Cerebellar nuclear complex (tissue), 1 donor: ENCODE data around the gene TRMT10C.
A peak's percentile ranks its signal among the peaks of the same experiment; 100 is the strongest.
"Not testable (repeated sequence)": the region's sequence is repeated elsewhere in the genome, so short reads cannot be mapped to it uniquely, and the experiment has no call there.

Experiments
- DNase-seq, 2 experiments: peaks; one replicate each; lab custom pipeline; 2025; lab: John Stamatoyannopoulos, UW

Gene TRMT10C

DNA sequence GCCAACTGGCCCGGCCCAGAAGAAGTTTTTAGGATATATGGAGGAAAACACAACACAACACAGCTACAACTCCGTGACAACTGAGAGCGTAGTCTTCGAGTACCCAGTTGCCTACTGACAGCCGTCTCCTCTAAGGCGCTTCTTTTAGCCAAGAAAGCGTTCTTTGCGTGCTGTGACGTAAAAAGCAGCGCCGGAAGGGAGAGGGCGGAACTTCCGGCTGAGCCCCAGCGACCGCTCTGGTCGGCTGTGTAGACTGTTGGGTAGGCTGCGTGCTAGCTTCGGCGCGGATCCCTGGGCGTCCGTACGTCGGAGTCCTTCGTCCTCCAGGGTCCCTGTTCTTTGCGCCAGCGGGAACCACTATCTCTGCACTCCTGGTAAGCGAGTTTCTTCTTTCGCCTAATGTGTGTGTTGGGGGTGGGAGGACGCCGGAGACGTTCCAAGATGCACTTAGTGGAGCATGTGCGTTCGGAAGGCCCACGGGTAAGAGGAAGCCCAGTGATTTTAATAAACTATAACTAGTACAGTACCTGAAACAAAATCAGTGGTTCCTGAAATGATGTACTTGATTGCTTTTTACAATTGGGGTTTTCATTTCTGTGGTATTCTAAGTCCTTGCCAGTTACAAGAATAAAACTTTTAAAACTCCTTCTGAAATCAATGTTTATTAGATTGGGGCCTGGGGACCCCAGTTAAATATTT lies at the start of gene TRMT10C:
TSS of gene TRMT10C (plus strand) at position 239 of the 699 bp plus-strand sequence. CDS start 2,914 bp downstream, outside the sequence.
- peak; percentile 41 to 77 for DNase-seq

DNA sequence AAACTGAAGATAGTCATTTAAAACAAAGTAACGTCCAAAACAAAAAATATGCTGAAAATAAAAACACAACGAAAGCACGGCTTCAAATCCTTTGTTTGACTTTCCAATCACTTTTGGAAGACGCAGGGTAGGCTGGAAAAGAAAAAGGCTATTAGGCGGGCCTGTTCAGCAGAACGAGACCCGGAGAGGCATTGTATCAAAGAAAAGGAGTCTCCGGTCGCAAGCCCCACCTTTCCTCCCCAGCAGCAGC lies 49.3 kb upstream of the TRMT10C start:
- no peak for DNase-seq

DNA sequence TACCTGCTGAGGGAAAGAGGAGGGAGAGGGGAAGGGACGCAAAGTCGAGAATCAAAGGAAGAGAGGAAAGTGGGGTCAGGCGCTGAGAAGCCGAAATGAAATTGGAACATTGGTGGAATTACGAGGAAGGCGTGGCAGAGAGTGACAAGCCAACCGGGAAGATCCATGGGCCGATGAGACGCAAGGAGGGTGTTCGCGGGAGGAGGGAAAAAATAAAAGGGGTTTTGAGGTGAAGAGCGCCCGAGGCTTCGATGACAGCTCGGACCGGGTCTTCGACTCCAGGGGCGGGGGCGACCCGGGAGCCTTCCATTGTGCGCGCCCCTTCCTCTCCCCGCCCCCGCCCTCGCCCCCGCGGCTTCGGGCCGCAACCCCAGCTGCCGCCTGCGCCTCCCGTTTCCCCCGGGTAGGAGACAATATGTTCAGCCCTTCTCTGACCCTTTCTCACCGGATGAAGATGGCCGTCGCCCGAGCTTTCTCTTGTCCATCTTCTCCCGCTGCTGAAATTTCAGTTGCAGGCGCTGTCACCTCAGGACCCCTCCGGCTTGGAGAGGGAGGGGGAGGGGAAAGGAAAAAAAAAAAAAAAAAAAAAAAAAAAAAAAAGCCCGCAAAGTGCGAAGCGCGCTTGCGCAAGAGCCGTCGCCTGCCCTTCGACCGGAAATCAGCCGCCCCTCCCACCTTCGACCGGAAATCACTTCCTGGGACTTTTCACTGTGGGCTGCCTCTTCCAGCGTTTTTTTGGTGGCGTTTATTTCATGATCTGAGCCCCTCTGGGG lies 48.8 kb upstream of the TRMT10C start, which contains the start of gene SENP7:
TSS of gene SENP7 (minus strand) at position 567 of the 773 bp plus-strand sequence. CDS start at position 485, 82 bp downstream.
- peak; percentile 0 to 41 for DNase-seq

DNA sequence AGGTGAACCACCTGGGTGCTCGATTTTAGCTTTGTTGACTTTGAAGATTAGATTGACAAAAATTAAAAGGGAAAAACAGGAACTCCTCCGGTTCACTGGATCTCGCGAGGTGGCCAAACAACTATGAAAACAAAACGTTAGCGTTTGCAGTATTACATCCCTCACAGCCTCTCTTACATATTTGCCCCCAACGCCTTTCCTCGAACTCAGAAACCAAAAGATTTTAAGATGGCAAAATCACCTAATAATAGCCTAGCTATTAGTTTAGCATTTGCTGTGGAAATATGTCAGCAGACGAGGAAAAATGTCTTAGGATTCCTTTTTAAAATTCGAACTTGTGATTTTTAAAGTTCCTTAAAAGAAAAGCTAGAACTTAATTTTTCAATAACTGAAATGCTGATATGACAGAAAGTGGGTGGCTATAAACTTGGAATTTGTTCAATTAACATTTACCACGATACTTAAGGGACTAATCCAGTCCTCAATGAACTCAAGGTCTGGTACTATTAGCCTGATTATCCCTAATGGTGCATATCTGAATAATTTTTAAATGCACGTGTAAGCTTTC lies 48.2 kb upstream of the TRMT10C start:
- DNase-seq = peak in 1 of 2 experiments; percentile 41

DNA sequence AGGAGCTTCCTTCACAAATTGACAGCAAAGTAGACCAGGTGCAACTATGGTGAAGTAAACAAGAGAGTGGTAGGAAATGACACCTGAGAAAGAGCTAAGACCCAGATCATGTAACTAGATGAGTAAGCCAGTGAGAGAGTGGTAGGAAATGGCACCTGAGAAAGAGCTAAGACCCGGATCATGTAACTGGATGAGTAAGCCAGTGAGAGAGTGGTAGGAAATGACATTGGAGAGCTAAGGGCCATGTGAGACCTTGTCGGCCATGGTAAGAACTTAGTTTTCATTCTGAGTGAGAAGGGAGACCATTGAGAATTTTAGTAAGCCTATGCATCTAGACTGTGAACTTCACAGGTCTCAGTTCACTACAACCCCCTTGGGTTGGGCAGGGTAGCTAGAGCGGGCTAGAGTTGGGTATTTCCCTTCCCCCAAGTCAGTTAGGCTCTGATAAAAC lies 43.2 kb upstream of the TRMT10C start:
- DNase-seq = no peak

DNA sequence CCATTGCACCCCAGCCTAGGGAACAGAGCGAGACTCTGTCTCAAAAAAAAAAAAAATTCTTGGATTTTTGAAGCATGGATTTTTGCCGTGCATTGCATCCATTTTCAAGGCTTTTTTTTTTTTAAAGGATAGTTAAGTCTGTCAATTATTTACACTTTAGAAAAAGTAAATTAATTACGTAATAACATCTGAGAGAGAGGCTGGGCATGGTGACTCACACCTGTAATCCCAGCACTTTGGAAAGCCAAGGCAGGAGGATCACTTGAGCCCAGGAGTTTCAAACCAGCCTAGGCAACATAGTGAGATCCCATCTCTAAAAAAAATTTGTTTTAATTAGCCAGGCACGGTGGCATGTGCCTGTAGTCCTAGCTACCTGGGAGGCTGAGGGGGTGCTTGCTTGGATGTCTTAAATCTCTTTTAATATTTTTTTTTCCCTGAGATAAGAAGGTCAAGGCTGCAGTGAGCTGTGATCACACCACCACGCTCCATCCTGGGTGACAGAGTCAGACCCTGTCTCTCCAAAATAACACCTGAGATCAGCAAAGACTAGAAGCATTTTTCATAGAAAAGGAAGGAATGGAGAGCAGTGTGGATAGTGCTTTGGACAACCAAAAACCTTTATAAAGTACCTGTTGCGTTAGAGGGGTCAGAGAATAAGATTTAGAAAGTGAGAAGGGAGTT lies 41.8 kb upstream of the TRMT10C start:
- no peak for DNase-seq

DNA sequence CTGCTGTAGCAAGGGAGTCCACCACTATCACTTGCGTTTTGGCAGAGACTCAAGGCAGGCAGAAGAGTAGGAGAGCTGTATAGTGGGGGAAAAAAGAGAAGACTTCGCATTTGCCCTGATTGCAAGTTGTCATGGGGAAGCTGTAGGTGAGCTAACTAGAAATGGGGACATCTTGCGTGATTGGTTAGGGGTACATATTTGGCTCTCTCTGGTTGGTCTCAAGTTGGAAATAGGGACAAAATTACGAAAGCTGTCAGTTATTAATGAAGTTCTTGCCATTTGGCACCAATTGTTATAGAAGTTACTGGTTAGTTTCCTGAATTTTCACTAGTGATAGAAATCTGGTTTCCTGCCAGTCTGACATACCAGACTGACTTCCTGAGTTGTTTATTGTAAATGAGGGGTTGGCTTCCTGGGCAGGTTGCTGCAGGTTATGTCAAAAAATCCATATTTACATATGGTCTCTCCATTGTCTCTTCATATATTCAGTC lies 40.4 kb upstream of the TRMT10C start:
- no peak for DNase-seq

DNA sequence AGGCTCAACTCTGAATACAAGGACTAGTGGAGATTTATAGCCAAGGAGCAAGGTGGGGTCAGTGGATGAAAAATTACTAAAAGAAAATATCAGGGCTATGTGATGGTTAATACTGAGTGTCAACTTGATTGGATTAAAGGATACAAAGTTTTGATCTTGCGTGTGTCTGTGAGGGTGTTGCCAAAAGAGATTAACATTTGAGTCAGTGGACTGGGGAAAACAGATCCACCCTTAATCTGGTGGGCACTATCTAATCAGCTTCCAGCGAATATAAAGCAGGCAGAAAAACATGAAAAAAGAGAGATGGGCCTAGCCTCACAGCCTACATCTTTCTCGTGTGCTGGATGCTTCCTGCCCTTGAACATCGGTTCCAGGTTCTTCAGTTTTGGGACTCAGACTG lies 34.2 kb upstream of the TRMT10C start:
- no peak for DNase-seq

DNA sequence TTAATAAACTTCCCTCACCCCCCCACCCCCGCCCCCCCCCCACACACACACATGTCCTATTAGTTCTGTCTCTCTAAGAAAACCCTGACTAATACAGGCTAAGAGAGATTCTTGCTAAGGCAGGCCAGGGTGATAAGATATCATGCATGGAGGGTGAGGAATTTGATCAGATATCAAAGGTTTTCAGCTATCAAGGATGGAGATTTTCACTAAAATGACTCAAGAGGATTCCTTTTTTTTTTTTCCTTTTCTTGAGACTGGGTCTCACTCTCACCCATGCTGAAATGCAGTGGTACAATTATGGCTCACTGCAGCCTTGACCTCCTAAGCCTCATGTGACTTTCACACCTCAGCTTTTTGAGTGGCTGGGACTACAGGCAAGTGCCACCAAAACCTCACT lies 33.8 kb upstream of the TRMT10C start:
- no peak for DNase-seq

DNA sequence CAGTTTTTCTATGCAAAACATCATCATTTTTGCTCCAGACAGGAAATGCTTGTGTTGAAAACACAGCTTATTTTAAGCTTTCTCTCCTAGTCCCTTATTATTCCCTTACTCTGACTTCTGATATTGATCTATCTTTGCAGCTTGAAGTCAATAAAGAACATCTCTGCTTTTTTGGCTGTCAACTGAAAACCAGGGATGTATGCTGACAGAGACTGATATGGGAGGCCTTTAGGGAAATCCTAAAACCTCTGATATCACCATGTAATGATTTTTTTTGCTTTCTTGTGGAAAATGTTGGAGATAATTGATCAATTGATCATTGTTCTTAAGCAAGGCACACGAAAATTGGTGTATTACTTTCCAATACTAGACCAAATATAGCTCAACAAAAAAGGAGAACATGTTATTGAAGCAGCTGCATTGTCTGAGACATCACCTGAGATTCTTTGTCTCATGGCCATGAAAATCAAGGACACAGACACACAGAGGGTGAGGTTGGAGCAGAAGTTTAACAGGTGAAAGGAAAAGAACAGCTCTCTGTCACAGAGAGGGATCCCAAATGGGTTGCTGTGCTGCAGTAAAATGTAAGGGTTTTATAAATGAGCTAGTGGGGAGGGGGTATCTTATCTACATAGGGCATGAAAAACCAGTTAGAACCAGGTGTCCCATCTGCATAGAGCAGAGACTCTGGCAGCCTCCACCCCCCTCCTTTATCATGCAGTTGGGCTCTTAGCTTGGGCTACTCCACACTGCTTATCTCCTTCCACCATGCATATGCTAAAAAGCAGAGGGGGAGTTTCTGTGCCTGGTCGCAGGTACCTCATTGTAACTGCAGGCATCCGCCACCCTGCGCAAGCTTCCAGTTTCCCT lies 31.6 kb upstream of the TRMT10C start:
- no peak for DNase-seq

DNA sequence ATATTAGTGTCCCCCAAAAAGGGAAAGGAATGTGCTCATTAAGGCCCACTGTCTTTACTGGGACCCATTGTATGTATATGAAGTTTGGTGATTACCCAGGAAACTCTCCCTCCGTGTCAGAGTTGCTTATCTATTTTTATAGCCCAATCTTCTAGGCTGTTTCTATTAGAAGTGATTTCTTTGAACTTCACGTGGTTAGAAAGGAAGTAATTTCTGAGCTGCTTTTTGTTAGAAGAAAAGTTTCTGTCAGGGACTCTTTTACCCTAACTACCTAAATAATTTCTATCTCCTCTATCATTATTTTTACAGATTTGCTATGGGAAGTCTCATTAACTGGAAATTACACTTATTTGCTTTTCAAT lies 31.0 kb upstream of the TRMT10C start:
- DNase-seq = no peak

DNA sequence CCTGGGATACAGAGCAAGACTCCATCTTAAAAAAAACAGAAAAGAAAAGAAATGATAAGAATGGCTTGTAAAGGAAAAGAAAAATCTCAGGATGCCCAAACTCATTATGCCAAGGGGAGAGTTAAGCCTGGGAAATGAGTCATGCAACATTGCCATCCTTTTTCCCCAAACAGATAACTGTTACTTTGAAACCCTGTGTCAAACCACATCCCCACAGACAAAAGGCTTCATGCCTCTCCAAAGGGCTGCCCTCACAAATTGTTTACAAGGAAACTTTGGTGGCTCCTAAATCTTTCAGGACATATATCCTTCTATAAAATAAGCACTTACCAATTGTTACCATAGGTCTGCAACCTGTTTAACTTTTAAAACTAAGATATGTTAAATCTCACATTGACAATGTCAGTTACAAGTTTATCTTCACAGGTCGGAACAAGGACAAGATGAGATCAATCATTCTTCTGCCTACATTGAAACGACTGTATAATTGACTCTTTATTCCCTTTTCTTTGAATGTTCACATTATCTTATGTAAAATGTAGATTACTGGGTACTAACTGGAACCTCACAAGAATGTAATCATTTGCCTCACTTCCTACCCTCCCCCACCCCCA lies 30.1 kb upstream of the TRMT10C start:
- DNase-seq = no peak

DNA sequence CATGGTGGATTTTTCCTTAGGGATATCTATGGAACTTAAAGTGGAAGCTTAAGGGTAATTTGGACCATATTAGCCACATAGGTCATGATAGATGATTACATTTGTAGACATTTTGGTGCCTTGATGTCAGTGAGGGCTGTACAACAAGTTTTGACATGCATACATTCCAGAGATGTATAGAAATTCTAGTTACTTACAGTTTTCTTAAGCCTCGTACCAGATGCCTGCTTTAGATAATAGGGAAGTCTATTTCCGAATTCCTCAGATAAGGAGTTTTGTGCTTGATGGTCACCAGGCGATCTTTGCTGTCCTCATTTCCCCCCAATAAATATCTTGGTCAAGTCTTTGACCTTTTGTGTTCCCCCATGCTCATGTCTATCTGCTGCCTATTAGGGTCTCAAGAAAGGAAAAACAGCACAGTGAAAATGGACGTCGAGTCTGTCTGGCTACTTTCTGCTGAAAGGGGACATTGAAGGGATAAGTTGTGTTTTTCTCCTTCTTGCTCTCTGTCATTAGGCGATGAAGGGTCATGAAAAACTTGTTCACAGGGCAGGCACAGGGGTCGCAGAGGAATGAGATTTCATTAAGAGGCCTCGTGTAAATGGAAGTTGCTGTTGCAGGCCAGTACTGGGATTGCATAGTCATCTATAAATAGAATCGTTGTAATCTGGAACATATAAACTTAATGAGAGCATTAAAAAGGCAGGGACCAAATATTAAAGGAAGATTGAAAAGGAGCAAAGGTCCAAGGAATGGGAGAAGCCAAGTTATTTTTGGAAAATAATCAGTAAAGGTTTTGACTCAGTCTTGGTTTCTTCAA lies 28.7 kb upstream of the TRMT10C start:
- no peak for DNase-seq

DNA sequence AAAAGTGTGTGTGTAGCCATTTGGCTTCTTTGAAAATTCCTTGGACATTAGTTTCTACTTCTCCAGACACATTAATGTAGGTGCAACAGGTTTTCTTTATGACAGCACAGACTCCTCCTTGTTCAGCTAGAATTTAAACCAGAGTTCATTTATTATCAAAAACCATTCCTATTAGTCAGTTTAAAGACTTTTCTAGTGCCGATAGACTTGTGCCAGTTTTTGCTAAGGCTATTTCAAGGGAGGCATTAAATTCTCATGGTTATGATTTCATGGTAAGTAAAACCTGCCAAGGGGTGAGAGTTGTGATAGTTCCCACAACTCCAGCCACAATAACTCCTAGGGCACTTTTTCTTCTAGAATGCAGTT lies 28.1 kb upstream of the TRMT10C start:
- no peak for DNase-seq

DNA sequence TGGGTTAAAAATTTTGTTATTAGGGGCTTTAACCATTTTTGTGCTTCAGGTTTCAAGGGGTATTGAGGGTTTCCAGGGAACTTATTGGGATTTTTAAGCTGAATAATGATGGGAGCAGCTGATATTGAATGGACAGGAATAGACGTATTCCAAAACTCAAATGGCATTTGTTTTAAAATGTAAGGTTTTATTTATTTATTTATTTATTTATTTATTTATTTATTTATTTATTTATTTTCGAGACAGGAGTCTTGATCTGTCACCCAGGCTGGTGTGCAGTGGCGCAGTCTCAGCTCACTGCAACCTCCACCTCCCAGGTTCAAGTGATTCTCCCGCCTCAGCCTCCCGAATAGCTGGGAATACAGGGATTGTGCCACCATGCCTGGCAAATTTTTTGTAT lies 26.4 kb upstream of the TRMT10C start:
- DNase-seq = no peak

DNA sequence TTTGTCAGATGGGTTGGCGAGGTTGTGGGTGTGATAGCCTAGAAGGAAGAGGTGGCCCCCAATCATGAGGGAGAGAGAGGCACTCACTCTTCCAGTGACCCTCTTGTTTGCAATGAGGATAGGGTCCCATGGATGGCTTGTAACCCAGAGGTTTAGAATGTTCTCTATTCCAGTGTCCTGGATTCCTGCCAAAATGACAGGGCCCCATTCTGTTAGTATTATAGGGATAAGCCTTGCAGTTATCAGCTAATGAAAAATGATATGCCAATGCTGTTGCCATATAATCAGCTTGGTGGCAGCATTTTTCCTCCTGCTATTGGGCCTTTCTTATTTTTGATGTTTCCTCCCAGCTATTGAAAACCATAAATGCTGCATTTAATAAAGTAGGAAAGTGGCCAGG lies 25.4 kb upstream of the TRMT10C start:
- no peak for DNase-seq

DNA sequence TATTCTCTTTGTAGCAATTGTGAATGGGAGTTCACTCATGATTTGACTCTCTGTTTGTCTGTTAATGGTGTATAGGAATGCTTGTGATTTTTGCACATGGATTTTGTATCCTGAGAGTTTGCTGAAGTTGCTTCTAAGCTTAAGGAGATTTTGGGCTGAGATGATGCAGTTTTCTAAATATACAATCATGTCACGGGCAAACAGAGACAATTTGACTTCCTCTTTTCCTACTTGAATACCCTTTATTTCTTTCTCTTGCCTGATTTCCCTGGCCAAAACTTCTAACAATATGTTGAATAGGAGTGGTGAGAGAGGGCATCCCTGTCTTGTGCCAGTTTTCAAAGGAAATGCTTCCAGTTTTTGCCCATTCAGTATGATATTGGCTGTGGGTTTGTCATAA lies 24.7 kb upstream of the TRMT10C start:
- not testable (repeated sequence) for DNase-seq

DNA sequence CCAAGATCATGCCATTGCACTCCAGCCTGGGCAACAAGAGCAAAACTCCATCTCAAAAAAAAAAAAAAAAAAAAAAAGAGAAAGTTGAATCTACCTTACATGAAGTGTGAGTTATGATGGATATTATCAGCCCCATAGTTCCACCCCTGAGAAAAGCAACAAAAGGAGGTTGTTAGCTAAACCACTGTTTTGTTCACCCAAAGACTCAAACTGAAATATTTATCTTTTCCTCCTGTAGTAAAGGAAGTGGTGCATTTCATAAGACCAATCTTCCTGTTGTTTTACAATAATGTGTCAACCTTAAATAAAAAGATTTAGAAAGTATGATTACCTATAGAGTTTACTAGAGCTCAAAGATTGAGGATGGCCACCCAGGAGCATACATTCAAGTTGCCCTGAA lies 18.7 kb upstream of the TRMT10C start:
- DNase-seq = no peak

DNA sequence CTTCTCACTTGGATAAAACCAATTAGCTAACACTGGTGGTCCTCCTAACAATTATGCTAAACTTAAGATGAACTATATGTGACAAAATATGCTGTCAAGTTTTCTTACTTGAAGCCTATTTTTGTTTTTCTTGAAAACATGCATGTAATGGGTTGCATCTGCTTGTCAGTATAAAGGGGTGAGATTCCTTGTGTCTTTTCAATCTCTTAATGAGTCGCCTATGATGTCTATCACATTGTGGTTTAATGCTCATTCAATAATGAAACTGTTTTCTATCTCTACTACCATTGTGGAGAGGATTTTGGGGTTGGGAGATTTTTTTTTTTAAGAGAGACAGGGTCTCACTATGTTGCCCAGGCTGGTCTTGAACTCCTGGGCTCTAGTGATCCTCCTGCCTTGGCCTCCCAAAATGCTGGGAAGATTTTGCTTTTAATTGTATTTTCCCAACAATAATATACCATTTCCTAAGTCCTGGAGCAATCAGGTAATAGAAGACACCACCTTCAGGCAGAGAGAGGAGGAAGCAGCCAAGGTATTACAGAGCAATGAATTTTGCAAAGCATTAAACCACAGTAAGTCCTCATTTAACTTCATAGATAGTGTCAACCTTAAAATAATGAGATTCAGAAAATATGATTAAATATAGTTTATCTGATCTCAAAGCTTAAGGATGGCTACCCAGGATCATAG lies 17.4 kb upstream of the TRMT10C start:
- no peak for DNase-seq
